Measurements from ENCODE around the gene TRABD2B. TPM values are rescaled to one million over a fixed set of nuclear protein-coding genes. Genes with fewer than 3 reads are reported as not detected.

The TRABD2B gene
- total RNA-seq, 4 donors from 2014 or later = 0.83 to 2.6 (median 1.9) TPM

DNA sequence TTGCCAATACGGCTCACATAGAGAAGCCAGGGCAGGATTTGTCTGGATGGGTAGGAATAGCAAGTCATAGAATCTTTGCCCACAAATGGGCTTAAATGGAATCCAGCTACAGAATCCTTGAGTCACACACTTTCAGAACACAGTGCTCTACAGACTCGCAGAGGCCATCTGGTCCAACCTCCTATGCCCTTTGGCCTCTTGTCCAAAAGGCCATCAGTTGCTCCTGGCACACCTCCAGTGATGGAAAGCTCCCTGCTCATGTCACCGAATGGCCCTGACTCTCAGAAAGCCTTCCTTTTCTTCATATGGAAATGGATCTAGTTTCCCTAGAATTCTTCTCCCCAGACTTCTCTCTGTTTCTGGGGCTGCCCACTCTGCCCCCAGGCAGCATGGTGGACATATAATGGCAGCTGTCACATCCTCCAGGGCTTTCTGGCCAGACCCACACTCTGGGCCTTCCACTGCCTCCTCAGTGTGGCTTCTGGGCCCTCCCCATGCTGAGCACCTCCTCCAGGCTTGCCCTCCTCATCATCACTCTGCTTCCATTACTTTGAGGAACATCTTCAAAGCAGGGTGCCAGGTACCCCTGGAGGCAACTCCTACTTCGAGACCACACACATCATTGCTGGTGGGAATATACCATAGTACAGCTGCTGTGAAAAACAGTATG, 33.6 kb upstream of the TRABD2B start:
- WGBS = 88% methylated on average over 4 of the region's 4 CpGs
- Histone ChIP-seq H3K4me3 (no peak overlapping the region), H3K36me3 (no peaks in the 10 kb centered on the region), H3K4me1 (no peaks in the 10 kb centered on the region), H3K27ac (no peak overlapping the region), H3K9me3 (no peaks in the 10 kb centered on the region), H3K27me3 (no peaks in the 10 kb centered on the region)
- TF ChIP-seq, protein P1, sequence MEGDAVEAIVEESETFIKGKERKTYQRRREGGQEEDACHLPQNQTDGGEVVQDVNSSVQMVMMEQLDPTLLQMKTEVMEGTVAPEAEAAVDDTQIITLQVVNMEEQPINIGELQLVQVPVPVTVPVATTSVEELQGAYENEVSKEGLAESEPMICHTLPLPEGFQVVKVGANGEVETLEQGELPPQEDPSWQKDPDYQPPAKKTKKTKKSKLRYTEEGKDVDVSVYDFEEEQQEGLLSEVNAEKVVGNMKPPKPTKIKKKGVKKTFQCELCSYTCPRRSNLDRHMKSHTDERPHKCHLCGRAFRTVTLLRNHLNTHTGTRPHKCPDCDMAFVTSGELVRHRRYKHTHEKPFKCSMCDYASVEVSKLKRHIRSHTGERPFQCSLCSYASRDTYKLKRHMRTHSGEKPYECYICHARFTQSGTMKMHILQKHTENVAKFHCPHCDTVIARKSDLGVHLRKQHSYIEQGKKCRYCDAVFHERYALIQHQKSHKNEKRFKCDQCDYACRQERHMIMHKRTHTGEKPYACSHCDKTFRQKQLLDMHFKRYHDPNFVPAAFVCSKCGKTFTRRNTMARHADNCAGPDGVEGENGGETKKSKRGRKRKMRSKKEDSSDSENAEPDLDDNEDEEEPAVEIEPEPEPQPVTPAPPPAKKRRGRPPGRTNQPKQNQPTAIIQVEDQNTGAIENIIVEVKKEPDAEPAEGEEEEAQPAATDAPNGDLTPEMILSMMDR (IDR thresholded peaks at IDR 0.05) = no peak
- TF ChIP-seq POLR2AphosphoS5 (IDR thresholded peaks at IDR 0.05) (no peak), POLR2A (IDR thresholded peaks at IDR 0.05) (no peak), EP300 (IDR thresholded peaks at IDR 0.05) (no peak)
- DNase-seq (ENCODE audit: low spot score in 2 of 2) = peak in 1 of 2 donors; percentile 26

DNA sequence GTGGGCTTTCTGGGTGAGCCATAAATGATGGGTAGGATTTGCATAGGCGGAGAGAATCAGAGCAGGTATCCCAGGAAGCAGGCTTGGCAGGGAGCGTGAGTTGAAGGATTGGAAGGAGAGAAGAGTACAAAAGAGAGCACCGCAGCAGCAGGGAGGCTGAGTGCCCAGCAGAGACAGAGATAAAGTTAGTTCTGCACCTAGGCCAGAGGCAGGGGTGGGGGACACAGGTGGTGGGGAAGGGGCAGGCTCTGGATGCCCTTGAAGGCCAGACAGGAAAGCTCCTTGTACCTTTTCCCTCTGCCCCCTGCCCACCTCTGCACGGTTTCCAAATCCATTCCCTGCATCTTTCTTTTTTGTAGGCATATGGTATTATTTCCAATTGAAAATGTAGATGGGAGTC, 33.0 kb upstream of the TRABD2B start:
- H3K36me3 ChIP-seq = no peaks in the 10 kb centered on the region
- 90% methylated on average over 4 of the region's 4 CpGs for WGBS
- H3K27ac ChIP-seq = no peak overlapping the region
- DNase-seq (ENCODE audit: low spot score in 2 of 2) = peak in 1 of 2 donors; percentile 71
- H3K9me3 ChIP-seq = no peaks in the 10 kb centered on the region
- H3K4me1 ChIP-seq = no peaks in the 10 kb centered on the region
- H3K4me3 ChIP-seq = no peak overlapping the region
- no peaks in the 10 kb centered on the region for H3K27me3 ChIP-seq
- TF ChIP-seq POLR2A (IDR thresholded peaks at IDR 0.05) (no peak), POLR2AphosphoS5 (IDR thresholded peaks at IDR 0.05) (no peak), EP300 (IDR thresholded peaks at IDR 0.05) (no peak)
- TF ChIP-seq, protein P1 (IDR thresholded peaks at IDR 0.05) = no peak

DNA sequence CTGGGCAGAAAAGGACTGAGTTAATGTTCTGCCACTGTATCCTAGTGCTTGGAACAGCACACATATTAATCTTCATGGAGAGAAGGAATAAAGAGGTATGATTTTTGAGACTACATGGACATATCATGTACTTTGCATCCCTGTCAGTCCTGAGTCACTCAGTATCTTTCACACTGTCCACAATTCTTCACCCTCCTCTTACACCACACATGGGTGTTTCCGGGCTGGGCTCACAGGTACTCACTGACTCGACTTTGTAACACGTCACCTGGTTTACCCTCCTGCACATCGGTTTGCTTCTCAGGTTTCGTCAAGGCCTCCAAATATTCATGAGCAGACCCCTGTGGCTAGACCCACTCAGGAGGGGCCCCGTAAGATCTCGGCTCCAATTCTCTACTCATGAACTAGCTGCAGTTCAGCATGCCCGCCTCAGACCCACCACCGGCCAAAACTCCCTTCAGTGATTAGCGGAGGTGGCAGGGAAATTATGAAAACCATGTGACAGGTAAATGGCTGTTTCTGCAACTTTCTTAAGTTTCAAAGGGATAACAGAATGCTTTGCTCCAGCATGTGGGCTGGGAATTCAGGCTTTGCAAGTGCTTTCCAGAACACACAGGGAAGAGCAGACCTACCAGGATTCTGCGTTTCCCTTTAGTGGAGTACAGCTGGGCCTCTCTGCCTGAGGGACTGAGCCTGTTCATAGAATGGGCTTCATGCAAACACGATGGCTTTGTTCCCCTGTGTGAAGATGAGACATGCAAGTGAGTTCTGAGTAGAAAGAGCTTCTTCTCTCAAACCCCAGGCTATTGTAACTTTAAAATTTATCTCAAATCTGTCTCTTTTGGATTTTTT, 31.3 kb upstream of the TRABD2B start:
- Histone ChIP-seq H3K4me1 (no peaks in the 10 kb centered on the region), H3K27me3 (no peaks in the 10 kb centered on the region), H3K27ac (no peak overlapping the region), H3K4me3 (no peak overlapping the region), H3K36me3 (no peaks in the 10 kb centered on the region), H3K9me3 (no peaks in the 10 kb centered on the region)
- TF ChIP-seq EP300 (IDR thresholded peaks at IDR 0.05) (no peak), POLR2A (IDR thresholded peaks at IDR 0.05) (no peak), POLR2AphosphoS5 (IDR thresholded peaks at IDR 0.05) (no peak)
- TF ChIP-seq, protein P1 (IDR thresholded peaks at IDR 0.05) = no peak
- DNase-seq (ENCODE audit: low spot score in 2 of 2) = peak in 1 of 2 donors; percentile 61
- 90% methylated on average over 12 of the region's 12 CpGs for WGBS

DNA sequence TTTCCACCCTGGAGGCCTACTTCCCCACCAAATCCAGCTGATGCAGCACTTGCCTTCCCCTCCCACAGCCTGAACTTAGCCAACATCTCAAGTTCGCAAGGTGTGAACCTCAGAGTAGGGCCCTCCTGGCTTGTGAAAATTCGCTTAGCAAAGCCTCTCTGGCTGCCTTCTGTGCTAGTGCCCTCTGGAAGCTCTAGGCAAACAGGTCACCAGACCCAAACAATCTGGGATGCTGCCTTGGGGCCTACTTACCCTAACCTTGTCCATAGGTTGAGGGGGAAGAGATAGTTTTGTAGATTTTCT, 30.3 kb upstream of the TRABD2B start:
- no peak overlapping the region for H3K27ac ChIP-seq
- H3K27me3 ChIP-seq = no peaks in the 10 kb centered on the region
- no peak overlapping the region for H3K4me3 ChIP-seq
- DNase-seq (ENCODE audit: low spot score in 2 of 2) = no peak
- H3K9me3 ChIP-seq = no peaks in the 10 kb centered on the region
- H3K4me1 ChIP-seq = no peaks in the 10 kb centered on the region
- no peaks in the 10 kb centered on the region for H3K36me3 ChIP-seq
- TF ChIP-seq, protein P1 (IDR thresholded peaks at IDR 0.05) = no peak
- TF ChIP-seq POLR2A (IDR thresholded peaks at IDR 0.05) = no peak
- no peak for TF ChIP-seq POLR2AphosphoS5 (IDR thresholded peaks at IDR 0.05)
- no peak for TF ChIP-seq EP300 (IDR thresholded peaks at IDR 0.05)
- 75% methylated on average over 2 of the region's 2 CpGs for WGBS
